GM18517 (cell line): ENCODE measurements around the gene SMAD5.
A peak's percentile ranks its signal among the peaks of the same experiment; 100 is the strongest.

ENCODE experiments used
- ATAC-seq: cut with Tn5 transposase; IDR thresholded peaks from one replicate; pipeline ENCODE4 v1.9.1; 2021; ENCODE audit warnings: mild to moderate bottlenecking, moderate library complexity; ENCODE audit not compliant: unreplicated experiment

Gene SMAD5

DNA sequence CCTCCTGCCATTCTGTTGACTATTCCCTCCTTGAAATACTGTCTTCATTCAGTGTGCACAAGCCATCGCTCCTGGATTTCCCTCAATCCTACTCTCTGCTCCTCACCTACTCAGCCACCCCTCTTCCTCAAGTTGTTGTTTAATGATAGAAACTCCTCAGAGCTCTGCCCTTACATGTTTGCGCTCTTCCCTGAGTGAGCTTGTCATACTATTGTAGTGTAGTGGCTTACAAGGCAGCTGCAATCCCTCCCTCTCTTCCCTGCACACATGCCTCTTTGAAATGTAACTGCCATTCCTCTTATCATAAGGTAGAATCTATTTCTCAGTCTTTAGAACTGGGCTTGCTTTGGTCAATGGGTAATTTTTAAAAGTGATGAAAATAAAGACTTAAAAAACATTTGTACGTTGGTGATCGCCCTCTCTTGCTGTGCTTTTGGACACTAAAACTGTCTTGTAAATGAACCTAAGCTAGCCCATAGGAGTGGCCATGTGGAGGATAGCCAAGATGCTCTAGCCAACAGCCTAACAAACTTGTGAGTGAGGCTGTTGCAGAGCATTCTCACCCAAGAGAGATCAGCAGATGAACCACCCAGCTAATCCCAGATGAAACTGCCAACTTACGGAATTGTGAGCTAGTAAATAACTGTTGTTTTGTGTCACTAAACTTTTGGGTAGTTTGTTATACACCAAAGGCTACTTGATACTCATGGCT, 18.1 kb upstream of the SMAD5 start:
- no peak for ATAC-seq

GRCh38 chr5:136115183-136115865, 17.3 kb upstream of the SMAD5 start:
- no peak for ATAC-seq

- no peak for ATAC-seq
Measured at GRCh38 chr5:136120529-136120928, 12.1 kb upstream of the SMAD5 start.

- ATAC-seq = no peak
Measured at GRCh38 chr5:136123236-136123768, 9.3 kb upstream of the SMAD5 start.

- ATAC-seq = no peak
Measured at GRCh38 chr5:136127560-136127959, 5.1 kb upstream of the SMAD5 start.

DNA sequence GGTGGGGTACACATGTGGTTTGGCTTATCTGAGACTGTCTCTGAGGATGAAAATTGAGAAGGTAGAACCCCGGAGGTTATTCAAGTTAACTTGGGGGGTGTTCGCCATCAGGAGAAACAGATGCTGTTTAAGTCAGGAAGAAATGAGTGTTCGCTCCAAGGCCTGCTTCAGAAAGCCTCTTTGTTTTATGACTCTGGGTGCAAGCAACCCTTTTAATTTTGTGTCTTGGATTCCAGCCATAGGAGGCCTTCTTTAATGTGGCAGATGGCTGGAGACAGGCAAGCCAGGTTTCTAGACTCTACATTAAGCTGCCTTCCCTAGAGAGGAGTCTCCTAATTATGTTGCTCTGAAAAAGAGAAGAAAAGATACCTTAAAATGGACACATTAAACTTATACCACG, 4.2 kb upstream of the SMAD5 start:
- no peak for ATAC-seq

DNA sequence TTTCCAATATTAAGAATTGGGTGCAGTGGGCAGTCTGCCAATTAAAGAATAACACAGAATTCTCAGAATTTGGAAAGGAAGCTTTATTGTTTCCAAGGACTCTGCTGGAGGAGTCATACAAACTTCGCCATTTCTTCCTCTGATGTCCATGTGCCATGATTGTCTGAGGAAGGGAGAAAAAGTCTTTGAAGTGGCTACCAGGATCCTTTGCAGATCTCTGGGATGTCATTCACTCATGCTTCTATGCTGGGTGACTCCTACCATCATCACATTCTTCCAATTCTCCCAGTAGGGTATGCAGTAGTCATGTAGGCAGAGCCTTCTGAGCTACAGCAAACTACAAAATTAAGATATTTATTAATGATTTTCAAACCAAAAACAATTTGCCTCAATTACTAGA, 3.2 kb upstream of the SMAD5 start:
- ATAC-seq = no peak

DNA sequence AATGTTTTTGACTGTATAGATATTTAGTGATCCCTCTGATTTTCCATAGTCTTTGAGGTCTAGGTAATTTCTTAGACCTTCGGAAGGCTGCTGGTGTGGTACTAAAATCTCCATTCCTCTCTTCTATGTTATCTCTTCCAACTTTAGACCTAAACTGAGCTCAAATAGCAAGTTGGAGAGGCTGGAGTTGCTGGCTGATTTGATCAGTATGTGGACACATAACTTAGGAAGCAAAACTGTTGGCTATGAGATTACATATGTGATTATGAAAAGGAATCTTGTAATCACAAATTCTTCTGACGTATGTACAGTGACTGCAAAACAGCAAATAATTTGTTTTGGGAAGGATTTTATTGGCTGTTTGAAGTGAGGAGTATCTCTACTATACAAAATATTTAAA, 2.1 kb upstream of the SMAD5 start:
- no peak for ATAC-seq

DNA sequence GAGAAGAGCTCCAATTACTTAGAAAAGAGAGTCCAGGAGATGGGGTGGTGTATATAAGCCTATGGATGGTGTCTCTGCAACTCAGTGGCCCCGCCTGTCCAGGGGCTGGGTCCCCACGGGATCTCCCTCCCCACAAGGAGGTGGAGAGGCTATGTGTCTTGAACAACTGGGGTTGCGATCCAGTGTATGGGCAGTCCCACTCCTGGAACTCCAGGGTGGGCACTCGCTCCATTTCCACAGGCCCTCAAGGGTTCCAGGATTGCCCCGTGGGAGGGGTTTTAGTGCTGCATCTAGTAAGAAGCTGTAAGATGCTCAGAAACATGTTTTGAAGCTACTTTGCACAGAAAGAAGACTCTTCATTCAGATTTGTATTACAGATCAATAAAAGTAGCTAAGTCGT, 558 bp upstream of the SMAD5 start:
- peak; percentile 6 for ATAC-seq

GRCh38 chr5:136133222-136133921, 727 bp downstream of the SMAD5 start:
- ATAC-seq = peak; percentile 38

- no peak for ATAC-seq
Measured at GRCh38 chr5:136133922-136134379, 1.3 kb downstream of the SMAD5 start.

DNA sequence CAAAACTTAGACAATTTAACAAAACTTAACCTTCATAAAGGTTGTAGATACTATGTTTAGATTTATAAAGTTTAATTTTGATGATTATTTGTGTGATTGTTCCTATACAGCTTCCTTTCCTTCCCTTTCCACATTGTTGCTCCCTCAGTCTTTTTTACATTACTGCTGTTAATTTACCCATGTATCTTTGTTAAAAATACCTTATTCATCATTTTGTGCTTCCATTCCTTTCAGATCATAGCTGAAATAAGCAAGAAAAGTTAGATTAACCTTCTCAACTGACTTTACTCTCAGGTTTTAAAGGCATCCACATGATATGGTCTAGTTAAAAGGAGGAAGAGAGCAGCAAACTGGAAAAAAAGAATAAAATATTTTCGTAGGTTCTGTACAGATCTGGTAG, 2.0 kb downstream of the SMAD5 start:
- ATAC-seq = no peak

- no peak for ATAC-seq
Measured at GRCh38 chr5:136135536-136135935, 2.9 kb downstream of the SMAD5 start.

DNA sequence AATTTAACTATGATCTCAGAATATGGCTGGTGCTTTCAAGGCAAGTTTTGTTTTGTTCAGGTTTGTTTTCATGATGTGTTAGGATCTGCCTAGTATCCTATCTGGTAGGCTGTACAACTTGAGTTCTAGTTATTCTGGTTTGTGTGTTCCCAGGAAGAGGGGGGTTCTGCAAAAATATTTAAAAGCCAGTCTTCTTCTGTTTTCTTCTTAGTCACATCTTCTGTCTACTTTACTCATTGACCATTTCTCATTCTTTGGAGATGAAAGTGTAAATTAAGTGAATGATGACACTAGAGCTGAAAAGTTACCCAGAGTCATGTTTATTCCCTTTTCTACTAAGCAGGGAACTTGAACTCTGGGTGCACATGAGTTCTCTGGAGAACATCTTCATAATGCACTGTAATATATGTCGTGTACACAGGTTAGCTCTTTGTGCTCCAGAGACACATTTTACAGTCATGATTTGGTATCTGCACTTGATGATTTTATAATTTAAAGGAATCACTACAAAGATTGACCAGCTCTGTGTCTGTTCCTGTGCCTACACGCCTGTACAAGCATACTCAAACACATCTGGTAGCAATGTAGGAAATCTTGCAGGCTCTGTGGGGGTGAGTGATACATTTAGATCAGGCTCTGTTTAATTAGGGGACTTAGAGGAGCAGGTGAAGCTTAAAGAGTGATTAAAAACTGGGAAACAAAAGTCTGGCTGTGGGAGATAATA, 5.0 kb downstream of the SMAD5 start:
- ATAC-seq = no peak

- peak; percentile 92 for ATAC-seq
Measured at GRCh38 chr5:136141561-136141960, 8.9 kb downstream of the SMAD5 start.

- no peak for ATAC-seq
Measured at GRCh38 chr5:136143312-136143711, 10.7 kb downstream of the SMAD5 start.

GRCh38 chr5:136143763-136144162, 11.1 kb downstream of the SMAD5 start:
- ATAC-seq = no peak

DNA sequence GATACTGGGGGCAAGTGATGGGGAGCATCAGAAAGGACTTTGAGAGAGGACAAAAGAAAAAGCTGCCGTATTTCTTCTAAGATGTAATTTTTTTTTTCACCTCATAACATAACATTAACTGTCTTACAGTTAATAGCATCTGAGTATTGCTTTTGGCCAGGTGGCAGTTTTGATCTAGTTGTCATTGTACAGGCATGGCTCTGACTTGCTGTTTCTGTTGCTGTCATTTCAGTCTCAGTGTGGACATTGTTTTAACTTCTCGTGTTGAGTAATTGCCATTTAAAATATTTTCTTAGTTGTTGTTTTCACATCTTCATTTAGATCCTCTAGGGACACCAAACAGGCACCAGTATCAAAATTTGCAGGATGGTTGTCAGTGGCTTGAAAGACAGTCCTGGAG, 12.4 kb downstream of the SMAD5 start:
- ATAC-seq = peak; percentile 63

DNA sequence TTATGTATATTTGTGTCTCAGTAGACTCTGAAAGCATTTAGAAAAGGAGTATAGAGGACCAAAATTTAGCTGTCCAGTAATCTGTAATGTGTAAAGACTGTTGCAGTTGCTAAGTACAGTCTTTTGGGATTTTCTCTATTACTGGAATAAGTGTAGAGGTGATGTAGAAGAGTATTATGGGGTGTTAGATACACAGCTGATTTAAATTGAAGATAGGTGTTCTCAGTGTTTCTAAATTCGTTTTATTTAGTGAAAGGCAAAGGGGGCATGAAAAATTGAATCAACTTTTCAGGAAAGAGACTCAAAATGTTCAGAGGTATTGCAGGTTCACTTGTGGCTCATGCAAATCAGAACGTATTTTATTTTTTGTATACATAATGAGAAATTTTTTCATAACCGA, 13.6 kb downstream of the SMAD5 start:
- no peak for ATAC-seq

GRCh38 chr5:136147632-136148031, 15.0 kb downstream of the SMAD5 start:
- no peak for ATAC-seq

DNA sequence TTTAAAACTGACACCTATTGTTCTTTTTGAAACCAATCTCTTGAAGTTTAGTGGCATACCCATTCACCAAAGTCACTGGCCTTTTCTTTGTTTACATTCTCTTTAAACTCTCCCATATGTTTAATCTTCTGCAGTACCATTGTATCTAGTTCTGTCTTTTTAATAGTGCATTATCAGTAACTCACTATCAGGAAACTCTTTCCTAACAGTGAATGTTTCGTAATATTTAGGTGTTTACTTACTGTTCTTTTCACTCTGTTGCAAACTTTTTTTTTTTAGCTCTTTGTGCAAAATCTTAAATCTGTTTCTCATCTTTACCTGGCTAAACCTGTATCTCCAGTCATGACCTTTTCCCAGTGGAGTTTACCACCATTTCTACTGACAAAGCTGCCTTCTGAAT, 17.2 kb downstream of the SMAD5 start:
- no peak for ATAC-seq
